GM13976 (cell line): Measurements from ENCODE around the gene CHGA.

Source experiments
- DNase-seq: peaks from one replicate; pipeline ENCODE4 v3.0.0; 2012; ENCODE audit warnings: low spot score
- CTCF ChIP-seq: IDR thresholded peaks from 2 replicates; pipeline ENCODE4 v1.5.1; 2012; ENCODE audit warnings: borderline replicate concordance, mild to moderate bottlenecking; ENCODE audit not compliant: insufficient read depth; ENCODE audit errors: extremely low read depth, missing control alignments, control extremely low read depth
- in situ Hi-C: fragments of 300-500 bp; cut with MboI; formaldehyde crosslinking; loops from one replicate; pipeline ENCODE4 v1.12.0; 2022; ENCODE audit warnings: low sequenced_read_pairs, mixed read lengths, inconsistent platforms; ENCODE audit not compliant: unreplicated experiment

Gene CHGA

GRCh38 chr14:92892589-92892988, 30.4 kb upstream of the CHGA start:
- no peak for DNase-seq
- in situ Hi-C loops: no loop called here
- TF ChIP-seq CTCF: no peak

- in situ Hi-C loops: no loop called here
- TF ChIP-seq CTCF: no peak
- no peak for DNase-seq
Measured at GRCh38 chr14:92895352-92895878, 27.5 kb upstream of the CHGA start.

GRCh38 chr14:92897922-92898565, 24.9 kb upstream of the CHGA start:
- no peak for TF ChIP-seq CTCF
- in situ Hi-C loops: no loop called here
- DNase-seq: no peak

- in situ Hi-C loops: no loop called here
- DNase-seq: no peak
- TF ChIP-seq CTCF: no peak
Measured at GRCh38 chr14:92898566-92899131, 24.3 kb upstream of the CHGA start.

- no peak for TF ChIP-seq CTCF
- in situ Hi-C loops: no loop called here
Measured at GRCh38 chr14:92900660-92901059, 22.3 kb upstream of the CHGA start.

GRCh38 chr14:92902191-92902590, 20.8 kb upstream of the CHGA start:
- in situ Hi-C loops: no loop called here
- no peak for DNase-seq
- TF ChIP-seq CTCF: no peak

More at GRCh38 chr14:92900660-92901059, 22.3 kb upstream of the CHGA start:
- DNase-seq: no peak
